GM12892 (cell line): ENCODE data around the gene PPP6R1.

ENCODE experiments used
- POLR2A ChIP-seq: IDR thresholded peaks from 2 replicates; pipeline ENCODE4 v1.6.1; 2011; ENCODE audit warnings: low read depth, low read length, control low read depth
- POLR2AphosphoS5 ChIP-seq: IDR thresholded peaks from 2 replicates; pipeline ENCODE4 v1.6.1; 2011; ENCODE audit warnings: low read depth, low read length, control low read depth
- TAF1 ChIP-seq: IDR thresholded peaks from 2 replicates; pipeline ENCODE4 v1.6.1; 2011; ENCODE audit warnings: low read depth, mild to moderate bottlenecking, control low read depth, low read length, borderline replicate concordance

DNA sequence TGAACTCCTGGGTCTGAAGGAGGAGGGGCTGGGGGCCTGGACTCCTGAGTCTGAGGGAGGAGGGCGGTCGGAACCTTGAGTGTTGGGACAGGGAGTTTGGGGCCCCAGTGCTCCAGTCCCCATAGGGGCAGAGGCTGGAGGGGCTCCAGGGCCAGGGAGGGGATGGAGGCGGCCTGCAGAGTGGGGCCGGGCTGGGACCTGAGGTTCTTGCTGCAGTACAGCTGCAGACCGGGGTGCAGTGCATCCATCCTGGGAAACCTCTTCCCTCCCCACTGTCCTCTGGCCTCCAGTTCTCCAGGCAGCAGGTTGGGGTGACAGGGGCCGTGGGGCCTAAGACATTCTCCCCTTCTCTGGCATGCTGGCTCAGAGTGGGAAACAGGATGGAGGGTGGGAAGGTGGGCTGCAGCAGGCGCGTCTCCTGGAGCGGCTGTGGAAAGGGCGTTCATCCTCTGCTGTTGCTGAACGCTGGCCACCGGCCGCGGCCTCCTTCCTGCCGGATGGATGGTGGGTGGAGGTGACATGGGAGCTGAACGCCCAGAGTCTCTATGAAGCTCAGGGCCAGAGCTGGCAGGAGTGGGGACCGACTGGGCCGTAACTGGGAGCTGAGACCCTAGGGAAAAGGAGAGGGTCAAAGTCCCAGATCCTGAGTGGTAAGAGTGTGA lies 26.5 kb upstream of the PPP6R1 start:
- TF ChIP-seq POLR2A (no peak), TAF1 (no peak), POLR2AphosphoS5 (no peak)
